Stimulated activated CD8-positive, alpha-beta memory T cell treated with anti-CD3 and anti-CD28 coated beads, Interleukin-15, amount 100 ng/mL, for 1 hour (primary cell): ENCODE results near the gene GNG12.
"Not testable (repeated sequence)": the region's sequence is repeated elsewhere in the genome, so short reads cannot be mapped to it uniquely, and the experiment has no call there.

Experiments
- DNase-seq: peaks from one replicate; pipeline ENCODE4 v3.0.0-alpha.2; 2020; ENCODE audit warnings: low read depth

Gene GNG12

DNA sequence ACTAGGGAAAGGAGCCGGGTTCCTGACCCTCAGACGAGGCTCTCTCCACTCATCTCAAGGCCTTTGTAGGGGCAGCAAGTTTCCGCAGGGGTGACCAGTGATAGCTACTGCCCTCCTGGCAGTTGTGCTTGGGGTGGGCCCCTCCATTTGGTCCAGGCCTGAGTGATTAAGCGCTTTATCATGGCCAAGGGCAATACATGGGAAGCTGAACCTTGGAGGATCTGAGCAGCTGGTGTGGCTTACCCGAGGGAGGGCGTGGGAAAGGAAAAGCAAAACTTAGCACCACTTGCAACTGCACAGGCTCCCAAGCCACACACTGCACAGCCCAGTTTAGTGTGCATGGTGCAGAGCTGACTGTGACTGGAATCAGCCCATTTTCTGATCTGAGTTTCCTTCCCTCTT, 100.5 kb downstream of the GNG12 start:
- no peak for DNase-seq

DNA sequence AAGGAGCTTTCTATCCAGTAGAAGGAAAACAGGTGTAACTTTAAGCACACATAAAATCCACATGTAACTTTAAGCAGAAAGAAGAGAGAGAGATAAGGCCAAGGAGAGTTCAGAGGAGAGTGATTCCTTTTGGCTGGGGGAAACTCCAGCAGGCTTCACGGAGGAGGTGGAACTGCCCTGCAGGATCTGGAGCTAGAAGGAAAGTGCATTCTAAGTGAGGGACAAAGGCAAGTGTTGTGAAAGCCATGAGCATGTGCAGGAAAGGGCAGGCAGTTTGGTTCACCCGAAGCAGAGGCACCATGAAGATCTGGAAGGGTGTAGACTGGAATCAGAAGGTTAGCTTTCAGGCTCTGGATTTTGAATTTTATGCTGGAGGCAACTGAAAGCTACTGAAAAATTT, 101.9 kb downstream of the GNG12 start:
- no peak for DNase-seq

DNA sequence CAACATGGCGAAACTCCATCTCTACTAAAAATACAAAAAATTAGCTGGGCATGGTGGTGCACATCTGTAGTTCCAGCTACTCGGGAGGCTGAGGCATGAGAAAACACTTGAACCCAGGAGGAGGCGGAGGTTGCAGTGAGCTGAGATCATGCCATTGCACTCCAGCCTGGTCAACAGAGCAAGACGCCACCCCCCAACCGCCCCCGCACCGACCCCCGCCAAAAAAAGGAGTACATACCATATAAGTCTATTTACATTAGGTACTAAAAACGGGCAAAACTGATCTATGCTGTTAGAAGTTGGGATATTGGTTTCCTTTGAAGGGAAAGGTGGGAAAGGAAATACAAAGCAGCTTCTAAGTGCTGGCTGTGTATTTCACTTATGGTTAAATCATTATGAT, 103.0 kb downstream of the GNG12 start:
- DNase-seq, result not testable (repeated sequence)

DNA sequence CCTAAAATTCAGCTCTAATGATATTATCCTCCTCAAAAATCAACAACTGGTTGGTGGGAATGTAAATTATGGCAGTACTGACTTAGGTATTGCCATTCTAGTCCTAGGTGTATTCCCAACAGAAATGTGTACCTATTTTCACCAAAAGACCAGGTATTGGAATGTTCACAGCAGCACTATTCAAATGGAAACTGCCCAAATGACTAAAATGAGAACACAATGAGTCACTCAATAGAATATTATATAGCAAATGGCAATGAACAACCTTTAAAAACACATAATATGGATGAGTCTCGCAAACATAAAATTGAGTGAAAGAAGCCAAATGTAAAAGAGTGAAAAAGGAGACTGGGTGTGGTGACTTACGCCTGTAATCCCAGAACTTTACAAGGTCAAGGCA, 103.4 kb downstream of the GNG12 start:
- no peak for DNase-seq

DNA sequence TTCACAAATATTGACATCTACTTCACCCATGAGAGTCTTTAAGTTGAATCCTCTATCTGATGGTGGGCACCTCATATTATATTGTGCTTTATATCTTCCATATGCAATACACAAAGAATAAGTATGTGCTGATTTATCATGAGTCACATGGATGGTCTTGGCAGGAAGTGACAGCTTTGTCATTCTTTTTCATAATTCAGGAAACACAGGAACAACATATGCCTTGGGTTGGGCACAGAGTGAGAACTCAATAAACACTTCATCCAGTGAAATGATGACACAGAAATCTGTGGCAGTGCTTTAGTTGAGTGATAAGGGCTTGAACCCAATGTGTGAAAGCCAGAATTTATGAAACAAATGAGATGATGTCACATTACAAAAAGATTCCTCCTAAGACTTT, 107.0 kb downstream of the GNG12 start:
- no peak for DNase-seq

DNA sequence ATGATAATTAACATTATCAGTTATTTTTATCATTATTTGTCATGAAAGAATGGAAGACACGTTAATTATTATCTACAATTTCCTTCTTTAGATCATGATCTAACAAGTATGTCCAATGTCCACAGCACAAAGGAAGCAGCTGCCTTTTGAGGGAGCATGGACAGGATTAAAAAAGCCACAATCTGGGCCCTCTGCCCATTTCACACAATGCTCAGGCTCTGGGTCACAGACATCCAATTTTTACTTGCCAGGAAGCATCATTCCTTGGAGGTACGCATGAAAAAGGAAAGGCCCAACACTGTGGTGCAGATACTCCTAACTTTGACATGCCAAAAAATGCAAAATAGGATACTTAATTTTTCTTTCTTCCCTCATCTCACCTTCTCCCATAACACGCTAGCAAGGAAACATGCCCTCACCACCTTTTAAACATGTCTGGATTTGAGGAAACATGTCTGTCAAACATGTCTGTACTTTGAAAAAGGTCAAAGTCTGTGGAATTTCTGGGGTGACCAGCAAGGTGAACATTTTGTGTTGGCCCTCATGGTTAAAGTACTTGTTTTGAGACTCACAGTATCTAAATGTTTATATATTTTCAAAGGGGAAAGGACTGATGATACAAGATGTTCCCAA, 108.2 kb downstream of the GNG12 start:
- no peak for DNase-seq

DNA sequence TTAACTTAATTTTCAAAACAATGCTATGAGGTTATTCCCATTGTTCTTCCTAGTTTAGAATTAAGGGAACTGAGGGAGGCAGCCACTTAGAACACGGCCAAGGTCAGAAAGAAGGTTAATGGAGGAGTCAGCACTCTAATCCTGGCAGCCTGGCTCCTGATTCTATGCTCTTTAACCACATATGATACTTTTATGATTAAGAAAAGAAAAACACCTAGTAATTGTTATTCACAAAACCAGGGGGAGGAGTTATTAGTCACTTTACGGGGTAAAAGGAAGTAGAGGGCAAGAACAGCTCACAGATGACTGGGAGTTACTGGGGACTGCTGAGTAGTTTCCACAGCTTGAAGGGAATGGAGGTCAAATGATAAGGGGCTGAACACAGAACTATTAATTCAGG, 109.6 kb downstream of the GNG12 start:
- DNase-seq, result no peak

DNA sequence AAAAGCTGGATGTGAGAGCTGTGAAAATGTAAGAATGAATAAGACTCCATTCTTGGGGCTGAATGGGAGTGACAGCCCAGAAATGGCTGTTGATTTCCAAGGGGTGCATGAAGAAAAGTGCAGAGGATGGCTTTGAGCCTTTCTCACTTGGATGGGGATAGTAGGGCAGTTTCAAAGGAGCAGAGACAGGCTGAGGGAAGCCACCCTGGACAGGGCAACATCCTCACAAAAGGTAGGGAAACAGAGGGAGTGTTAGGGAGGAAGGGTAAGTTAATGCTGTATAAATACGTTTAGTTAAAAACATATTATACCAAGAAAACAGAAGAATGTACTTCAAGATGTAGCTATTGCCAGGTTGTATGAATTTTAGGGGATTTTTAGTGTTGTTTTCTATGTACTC, 110.1 kb downstream of the GNG12 start:
- DNase-seq, result no peak

DNA sequence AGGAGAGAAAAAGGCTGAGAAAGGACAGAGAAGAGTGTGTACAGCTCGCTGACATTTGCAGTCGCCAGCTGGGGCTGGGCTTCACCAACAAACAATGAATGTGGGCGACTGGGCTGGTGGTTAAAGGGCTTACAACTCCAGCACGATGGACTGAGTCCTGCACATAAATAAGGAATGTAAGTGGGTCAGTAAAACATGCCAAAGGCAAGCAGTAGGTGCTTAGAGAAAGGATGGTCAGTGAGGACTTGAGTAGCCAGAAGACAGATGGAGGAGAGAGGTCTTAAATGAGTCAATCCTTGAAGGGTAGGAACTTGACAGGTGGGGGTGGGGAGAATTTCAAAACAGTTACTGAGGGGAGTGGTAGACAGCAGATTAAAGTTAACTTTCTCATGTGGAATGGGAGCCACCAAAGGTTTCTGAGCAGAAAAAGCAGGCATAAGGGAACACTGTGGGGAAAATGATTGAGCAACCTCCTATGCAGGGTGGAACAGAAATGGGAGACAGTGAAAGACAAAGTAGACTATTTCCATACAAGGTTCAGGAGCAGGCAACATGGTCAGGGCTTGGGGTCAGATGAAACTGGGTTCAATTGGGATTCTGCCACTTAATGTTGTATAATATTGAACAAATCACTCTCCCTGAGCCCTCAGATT, 110.8 kb downstream of the GNG12 start:
- no peak for DNase-seq

DNA sequence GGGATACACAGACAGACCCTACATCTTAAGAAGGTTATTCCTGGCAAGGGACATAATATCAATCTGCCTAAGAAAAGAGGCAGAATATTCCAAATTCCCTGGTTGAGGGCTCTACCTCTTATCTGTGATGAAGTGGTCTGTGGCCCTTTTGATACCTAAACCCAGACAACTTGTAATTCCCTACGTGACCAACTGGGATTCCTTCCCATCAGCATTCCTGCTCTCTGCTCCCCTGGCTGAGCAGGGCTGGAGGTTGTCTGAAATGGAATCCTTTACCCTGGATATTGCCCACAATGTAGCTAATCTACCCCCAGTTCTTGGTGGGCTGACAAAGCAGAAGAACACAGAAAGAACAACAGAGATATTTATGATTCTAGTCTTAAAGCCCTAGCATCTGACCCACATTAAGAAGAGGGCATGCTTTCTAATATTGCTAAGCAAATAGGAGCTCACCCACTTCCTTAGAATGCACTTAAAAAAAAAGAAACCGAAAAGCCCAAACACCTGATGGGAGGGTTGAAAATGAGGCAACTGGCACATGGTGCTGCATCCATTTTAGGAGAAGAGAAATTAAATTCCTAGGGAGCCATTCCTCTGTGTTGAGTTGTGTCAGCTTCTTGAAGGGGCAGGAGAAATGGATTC, 111.5 kb downstream of the GNG12 start:
- no peak for DNase-seq

DNA sequence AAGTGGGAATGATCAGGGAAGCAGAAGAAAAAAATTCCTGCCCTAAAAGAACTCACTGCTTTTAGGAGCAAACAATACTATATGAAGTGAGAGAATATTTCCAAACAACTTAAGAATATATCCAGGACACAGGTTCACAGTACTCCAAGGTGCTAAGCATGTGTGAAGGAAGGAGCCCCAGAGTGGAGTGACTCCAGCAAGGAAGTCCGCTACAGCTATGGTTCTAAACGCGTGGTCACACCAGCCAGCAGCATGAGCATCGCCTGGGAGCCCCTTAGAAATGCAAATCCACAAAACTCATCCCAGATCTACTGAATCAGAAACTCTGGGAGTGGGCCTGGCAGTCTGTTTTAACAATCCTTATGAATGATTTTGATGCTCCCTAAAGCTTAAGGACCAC, 112.2 kb downstream of the GNG12 start:
- no peak for DNase-seq

DNA sequence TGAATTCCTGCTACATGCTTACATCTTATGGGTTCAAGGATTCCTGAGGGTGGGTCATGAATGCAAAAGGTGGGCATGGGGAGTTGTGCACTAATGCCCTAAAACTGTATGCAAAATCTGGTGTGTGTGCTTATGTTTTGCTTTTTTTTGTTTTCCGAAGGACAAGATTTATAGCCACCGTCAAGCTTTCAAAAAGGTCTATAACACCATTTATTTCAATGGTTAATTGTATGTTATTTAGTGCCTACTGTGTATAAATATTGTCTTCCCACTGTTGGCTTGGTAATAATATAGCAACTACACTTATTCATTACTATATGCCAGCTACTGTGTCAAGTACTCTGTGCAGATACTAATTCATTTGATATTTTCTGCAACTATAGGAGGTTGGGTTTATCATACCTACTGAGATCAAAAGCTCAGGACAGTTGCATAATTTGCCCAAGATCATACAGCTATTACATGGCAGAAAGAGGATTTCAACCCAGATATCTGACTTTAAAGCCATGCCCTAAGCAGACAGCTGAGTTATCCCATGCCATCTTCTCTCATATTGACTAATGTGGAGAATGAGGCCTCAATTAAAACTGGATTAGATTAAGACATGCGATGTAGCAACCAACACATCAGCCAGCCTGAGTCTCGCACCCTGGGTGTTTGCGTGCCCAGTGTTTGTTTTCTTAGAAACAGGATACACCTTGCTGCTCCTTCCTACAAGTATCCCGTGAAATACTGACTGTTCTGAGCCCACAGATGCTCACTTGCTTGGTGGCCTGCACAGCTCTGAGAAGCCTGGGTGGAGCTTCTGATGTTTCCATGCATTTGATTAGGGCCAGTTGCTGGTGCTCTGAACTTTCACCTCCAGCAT, 113.7 kb downstream of the GNG12 start:
- DNase-seq, result no peak

DNA sequence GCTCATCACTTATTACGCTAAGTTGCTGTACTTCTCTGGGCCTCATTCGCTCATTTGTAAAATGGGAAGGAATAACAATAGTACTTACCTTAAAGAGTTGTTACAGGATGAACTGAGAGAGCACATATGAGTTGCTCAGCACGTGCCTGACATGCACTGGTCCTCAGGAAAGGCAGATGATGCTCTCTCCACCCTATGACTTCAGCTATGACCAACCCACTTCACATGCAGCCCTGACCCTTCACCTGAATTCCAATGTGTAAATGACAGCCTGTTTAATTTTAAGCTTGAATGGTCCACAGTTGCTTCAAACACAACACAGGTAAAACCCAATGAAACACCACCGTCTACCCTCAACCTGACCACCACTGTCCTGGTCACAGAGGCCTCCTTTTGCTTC, 115.4 kb downstream of the GNG12 start:
- no peak for DNase-seq

DNA sequence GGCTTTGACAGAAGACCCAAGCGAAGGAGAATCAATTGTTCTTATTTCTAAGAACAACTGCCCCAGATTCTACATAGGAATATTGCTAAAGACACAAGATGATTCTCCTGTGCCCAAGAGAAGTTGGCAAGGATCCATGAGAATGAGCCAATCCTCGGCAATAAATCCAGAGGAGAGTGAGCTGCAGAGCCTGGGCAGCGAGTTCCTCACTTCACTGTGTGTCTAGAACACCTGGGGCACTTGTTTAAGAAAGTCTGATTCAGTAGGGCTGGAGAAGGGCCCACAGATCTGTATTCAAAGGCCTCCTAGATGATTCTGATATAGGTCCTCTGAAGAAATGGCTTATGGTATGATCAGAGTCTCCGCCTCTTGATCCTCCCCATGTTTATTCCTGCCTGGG, 116.5 kb downstream of the GNG12 start:
- DNase-seq, result no peak

DNA sequence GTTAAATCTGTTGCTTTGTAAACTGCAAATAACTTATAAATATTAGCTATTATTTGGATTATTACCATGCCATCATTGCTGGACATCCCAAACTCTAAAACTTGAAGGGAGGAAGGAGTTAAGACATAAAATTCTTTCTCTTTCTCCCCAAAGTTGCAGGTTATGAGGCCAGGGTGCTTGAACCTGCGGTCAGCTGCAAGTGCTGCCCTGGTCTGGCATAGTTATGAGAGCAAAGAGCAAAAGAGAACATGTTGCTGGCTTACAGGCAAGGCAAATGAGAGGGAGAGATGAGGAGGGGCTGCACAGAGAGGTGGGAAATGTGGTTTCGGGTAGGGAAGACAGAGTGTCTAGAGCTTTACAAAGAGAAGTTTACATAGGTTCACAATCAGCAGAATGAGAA, 117.4 kb downstream of the GNG12 start:
- no peak for DNase-seq

DNA sequence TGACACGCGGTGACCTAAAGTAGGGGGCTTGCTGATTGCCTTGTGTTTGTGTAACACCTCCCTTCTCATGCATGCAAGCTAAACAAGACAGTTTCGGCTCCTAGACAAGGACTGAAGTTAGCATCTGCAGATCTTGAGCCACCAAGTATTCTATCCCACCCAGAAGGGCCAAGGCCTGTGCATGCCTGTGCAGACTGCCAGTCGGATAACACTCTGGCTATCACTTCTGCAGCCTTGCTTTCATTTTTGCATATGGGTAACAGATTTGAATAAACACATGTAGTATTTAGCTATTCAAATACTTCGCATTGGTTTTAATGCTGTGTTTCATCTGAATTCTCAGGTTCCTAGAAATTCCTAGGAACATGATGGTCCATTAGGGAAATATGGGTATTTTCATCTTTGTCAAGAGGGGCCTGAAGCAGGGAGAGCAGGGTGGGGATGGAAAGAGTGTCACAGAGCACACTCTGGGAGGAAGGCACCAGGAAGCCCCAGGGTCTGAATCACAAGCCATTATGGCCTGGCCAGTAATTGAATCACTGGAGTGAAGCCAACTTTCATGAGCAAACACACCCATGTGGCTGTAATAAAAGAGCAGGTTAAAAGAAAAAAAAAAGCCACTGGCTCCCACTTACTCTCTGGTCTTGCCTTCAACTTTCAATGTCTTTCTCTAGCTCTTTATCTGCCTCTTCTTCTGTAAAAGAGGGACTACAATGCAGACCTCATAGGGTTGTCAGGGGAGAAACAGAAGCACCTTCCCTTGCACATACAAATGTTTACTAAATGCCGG, 120.0 kb downstream of the GNG12 start:
- no peak for DNase-seq

DNA sequence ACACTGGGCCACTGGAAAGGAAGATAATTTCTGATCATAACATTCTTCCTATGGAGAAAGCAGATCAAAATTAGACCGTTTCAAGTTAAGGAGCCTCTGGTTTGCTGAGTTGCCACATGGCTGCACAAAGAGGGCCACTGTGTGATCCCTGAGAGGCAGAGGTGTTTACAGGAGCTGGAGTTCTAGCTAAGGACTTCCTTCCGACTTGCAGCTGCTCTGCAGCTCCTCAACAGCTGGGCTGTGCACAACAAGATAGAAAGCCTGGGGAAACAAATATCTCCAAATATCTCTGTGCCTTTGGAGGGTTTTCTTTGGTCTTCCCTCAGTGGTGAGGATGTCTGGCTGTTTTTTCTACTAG, 121.4 kb downstream of the GNG12 start:
- DNase-seq, result no peak

DNA sequence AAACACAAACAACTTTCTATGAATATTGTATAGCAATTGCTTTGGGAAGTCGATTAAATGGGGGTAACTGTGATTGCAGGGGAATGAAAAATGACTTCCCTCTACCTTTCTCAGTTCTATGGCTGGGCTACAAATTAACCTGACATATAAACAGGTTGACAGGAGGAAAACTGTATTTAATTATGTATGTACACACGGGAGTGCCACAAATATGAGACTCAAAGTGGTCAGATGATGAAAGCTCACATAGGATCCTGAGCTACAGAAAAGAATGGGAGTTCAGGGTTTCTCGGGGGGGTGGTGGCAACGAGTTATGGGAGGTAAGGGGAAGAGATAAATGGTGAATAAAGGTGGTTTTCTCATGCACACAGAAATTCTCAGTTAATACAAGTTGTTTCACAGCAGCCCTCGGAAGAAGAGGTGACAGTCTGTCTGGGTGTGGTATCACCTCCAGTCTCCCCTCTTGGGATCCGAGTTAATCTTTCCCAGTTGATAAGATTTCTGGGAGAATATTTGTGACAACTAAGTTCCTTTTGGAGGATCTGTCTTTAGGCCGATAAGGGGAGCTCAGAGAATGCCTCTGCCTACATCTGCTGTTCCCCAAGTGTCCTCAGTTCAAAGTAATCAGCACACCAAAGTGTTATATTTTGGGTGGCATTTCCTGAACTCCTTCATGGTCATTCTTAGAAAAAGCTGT, 122.0 kb downstream of the GNG12 start:
- DNase-seq, result no peak

DNA sequence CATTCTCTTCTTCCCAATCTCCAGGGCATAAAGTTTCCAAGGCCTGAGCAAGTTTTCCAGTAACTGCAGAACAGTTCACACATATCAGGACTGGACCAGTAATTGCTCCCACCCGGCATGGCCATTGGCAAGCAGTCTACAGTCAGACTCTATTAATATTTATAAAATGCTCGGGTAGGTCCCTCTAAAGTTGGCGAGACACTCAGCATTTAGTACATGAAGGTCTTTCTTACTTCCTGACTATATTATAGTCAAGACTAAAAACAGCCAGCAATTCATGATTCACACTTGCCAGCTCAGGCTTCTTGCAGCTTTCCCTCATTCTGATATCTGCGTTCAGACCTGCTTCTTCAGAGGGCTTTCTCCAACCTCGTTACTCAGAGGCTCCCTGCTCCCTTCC, 122.8 kb downstream of the GNG12 start:
- no peak for DNase-seq

DNA sequence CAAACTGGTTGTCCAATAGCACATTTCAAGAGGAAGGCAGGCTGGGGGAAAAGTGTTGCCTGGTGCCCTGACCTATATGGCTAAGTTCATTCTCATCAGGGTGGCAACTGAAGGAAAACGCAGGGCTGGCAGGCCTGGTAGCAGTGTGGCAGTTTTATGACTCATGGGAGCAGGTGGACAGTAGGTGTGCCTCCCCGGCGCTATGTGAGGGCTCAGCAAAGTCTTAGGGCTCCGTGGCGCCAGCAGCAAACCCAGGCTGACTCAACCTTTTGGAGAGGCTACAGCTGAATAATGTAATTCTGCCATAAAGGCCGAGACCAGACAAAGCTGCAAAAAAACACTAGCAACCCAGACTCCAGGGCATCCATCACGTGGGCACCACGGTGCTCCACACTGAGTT, 124.7 kb downstream of the GNG12 start:
- no peak for DNase-seq

DNA sequence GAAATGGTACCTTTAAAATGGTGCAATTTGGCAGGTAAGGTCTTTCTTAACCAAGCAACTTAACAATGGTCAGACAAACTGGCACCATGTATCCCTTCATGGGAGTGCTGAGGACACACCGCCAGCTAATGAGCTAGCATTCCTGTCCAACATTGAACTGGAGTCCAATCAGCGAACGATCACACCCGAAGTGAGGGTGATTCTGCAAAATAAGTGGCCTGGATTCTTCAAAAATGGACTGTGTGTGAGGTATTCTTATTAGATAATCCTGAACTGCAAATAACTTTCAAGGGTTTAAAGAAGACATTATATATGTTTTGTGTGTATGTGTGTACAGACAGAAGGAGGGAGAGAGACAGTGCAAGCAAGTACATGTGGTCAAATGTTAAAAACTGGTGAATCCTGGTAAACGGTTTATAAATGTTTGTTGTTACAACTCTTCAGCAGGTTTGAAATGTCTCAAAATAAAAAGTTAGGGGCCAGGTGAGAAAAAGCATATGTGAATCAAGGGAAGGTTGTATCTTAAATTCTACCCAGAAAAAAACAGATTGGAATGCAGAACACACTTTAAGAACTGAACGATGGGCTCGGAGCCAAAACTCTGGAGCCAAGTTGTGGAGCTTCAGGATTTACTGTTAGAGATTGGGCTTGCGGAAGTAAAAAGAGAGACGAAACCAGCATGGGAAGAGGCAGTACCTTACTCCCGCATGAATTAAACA, 127.4 kb downstream of the GNG12 start:
- no peak for DNase-seq
